ENCODE results near the gene TUT7. TPM values are rescaled to one million over a fixed set of nuclear protein-coding genes. Genes with fewer than 3 reads are reported as not detected.

TUT7 gene
- total RNA-seq, 1 experiment from 2014 or later = 51.2 TPM

GRCh38 chr9:86241216-86241615 is 113.0 kb downstream of the TUT7 start:
- DNase-seq = no peak
- Histone ChIP-seq H2AFZ (ENCODE audit: low read length) (no peak overlapping the region), H3K4me2 (ENCODE audit: low read depth, low read length, poor library complexity, severe bottlenecking) (no peak overlapping the region), H3K27ac (ENCODE audit: low read length) (no peak overlapping the region), H3K4me3 (ENCODE audit: low read length) (no peak overlapping the region), H3K9me3 (ENCODE audit: low read length) (no peaks in the 10 kb centered on the region), H3K4me1 (ENCODE audit: low read length) (peaks cover 2% of the 10 kb centered on the region; the same call in 1 of the 2 replicates), H3K9ac (ENCODE audit: low read length) (no peak overlapping the region), H3K36me3 (ENCODE audit: insufficient read depth, low read length) (no peaks in the 10 kb centered on the region), H3K9me2 (replicated peaks; ENCODE audit: insufficient read depth, low read length) (no peaks in the 10 kb centered on the region), H3K79me2 (ENCODE audit: low read length) (no peaks in the 10 kb centered on the region), H4K20me1 (ENCODE audit: insufficient read depth, low read depth, low read length) (no peaks in the 10 kb centered on the region), H3K27me3 (ENCODE audit: low read length) (no peaks in the 10 kb centered on the region)

- Histone ChIP-seq H3K27ac (ENCODE audit: low read length) (no peak overlapping the region), H3K9ac (ENCODE audit: low read length) (no peak overlapping the region), H4K20me1 (ENCODE audit: insufficient read depth, low read depth, low read length) (no peaks in the 10 kb centered on the region)
These were observed 115.1 kb downstream of the TUT7 start for GRCh38 chr9:86238861-86239770.

More at GRCh38 chr9:86238861-86239770, 115.1 kb downstream of the TUT7 start:
- Histone ChIP-seq H3K4me2 (ENCODE audit: low read depth, low read length, poor library complexity, severe bottlenecking) (no peak overlapping the region), H3K79me2 (ENCODE audit: low read length) (no peaks in the 10 kb centered on the region), H3K4me1 (ENCODE audit: low read length) (no peaks in the 10 kb centered on the region), H3K4me3 (ENCODE audit: low read length) (no peak overlapping the region), H2AFZ (ENCODE audit: low read length) (no peak overlapping the region), H3K9me2 (replicated peaks; ENCODE audit: insufficient read depth, low read length) (no peaks in the 10 kb centered on the region), H3K9me3 (ENCODE audit: low read length) (no peaks in the 10 kb centered on the region), H3K36me3 (ENCODE audit: insufficient read depth, low read length) (no peaks in the 10 kb centered on the region), H3K27me3 (ENCODE audit: low read length) (no peaks in the 10 kb centered on the region)
- DNase-seq = no peak

Small RNAs within 50 kb of the gene (small RNA-seq; reads per million reads assigned to genes)
- gene RN7SKP264 = 3.6 reads per million, percentile 71 among the genes with 10 or more reads in this experiment

Other genes with a start within 250 kb of the TUT7 start
- gene C9orf153, start 94.8 kb downstream of the TUT7 start, total RNA-seq (2014; rRNA removed; shearing (Covaris generic); ENCODE audit: low replicate concordance) = 2.9 TPM in 1 of 2 replicates, not detected in the other
- 23.8 and 51.4 TPM in 2 replicates for gene ISCA1, start 71.9 kb downstream of the TUT7 start, total RNA-seq (2014; rRNA removed; shearing (Covaris generic); ENCODE audit: low replicate concordance)

All from Karpas-422 (cell line).